Measurements from ENCODE around the gene ZFP3. TPM values are rescaled to one million over a fixed set of nuclear protein-coding genes. Genes with fewer than 3 reads are reported as not detected.
"Not testable (repeated sequence)": the region's sequence is repeated elsewhere in the genome, so short reads cannot be mapped to it uniquely, and the experiment has no call there.

The ZFP3 gene
- total RNA-seq, 2 experiments from 2014 or later: 1.9 to 2.9 TPM

DNA sequence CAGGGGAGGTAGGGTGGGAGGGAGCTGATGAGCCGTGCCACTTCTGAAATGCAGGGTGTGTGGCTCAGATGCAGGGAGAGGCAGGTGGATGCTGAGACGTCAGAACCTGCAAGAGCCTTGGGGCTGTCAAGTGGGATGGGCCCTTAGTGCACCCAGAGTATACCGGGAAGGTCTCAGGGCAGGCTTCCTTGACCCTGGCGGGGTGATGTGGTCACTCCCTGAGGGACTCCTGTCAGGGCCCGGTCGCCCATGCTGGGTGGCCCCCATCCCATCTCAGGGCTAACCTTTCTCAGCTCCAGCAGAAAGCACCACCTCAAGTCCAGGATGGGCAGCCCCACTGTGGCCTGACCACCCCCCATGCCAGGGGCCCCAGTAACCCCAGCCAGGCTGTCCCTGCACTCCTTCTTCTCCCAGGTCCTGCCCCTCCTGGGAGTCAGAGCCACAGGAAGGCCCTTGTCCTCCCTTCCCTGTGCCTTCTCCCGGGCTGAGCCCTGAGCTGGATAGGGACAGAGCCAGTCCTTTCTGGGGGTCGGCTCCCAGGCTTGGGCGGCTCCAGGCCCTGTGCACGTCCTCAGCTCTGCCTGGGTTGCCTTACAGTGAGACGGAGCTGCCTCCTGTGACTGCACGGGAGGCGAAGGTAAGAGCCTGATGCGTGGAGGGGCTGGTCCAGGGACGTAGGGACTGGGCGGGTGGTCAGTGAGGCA, 53.7 kb downstream of the ZFP3 start:
- not testable (repeated sequence) for H3K27ac Mint-ChIP-seq; H3K9me3 Mint-ChIP-seq (ENCODE audit: low read depth); ATAC-seq

DNA sequence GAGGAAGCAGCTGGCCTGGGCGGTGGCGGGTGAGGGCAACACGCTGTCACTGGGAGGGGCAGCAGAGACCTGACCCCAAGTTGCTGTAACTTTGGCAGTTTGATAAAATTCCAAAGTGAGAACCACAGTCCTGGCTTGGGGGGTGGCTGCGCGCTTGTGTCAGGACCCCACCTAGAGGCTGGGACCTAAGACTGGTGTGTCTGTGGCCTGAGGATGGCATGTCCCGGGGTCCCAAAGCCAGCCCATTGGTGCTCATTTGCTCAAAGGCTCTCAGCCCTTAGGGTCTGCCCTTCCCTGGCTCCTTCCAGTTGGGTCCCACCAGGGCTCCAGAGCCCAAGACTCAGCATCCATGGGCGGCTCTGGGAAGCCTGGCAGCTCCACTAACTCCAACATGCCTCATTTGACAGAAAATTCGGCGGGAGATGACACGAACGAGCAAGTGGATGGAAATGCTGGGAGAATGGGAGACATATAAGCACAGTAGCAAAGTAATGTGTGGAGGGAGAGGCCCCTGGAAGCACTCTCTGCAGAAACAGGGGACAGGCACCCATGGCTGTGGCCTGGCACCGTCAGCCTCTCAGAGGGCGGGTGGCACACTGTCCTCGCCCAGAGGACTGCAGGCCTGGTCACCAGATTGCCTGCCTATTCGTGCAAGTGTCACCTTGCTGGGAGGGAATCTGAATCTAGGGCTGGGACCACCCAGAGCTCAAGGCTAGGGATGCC, 54.4 kb downstream of the ZFP3 start:
- H3K4me3 Mint-ChIP-seq; H3K27ac Mint-ChIP-seq; ATAC-seq; H3K9me3 Mint-ChIP-seq (ENCODE audit: low read depth); H3K27me3 Mint-ChIP-seq; CTCF ChIA-PET; H3K4me1 Mint-ChIP-seq; H3K36me3 Mint-ChIP-seq: not testable (repeated sequence)
- DNase-seq: peak; percentile 31

More for the DNA sequence above, 53.7 kb downstream of the ZFP3 start:
- H3K4me3 Mint-ChIP-seq, H3K36me3 Mint-ChIP-seq, DNase-seq, CTCF ChIA-PET, H3K27me3 Mint-ChIP-seq, H3K4me1 Mint-ChIP-seq: not testable (repeated sequence)

DNA sequence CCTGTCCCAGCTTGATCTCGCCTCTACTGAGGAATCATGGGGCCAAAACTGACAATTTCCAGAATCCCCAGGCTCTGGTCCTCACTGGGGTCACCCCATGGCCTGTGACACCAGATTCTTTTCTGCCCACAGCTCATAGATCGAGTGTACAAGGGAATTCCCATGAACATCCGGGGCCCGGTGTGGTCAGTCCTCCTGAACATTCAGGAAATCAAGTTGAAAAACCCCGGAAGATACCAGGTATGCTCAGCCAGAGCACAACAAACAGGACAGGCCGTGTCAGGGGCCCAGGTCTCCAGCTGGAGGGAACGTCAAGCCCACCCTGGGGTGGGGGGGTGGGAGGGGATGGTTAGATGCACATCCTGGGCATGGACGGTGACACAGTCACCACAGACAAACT, 55.0 kb downstream of the ZFP3 start:
- H3K27ac Mint-ChIP-seq: no peak overlapping the region
- H3K27me3 Mint-ChIP-seq: no peaks in the 10 kb centered on the region
- no peaks in the 10 kb centered on the region for H3K36me3 Mint-ChIP-seq
- H3K4me1 Mint-ChIP-seq: no peaks in the 10 kb centered on the region
- CTCF ChIA-PET: no interaction called here
- DNase-seq (no peak), ATAC-seq (no peak)
- H3K4me3 Mint-ChIP-seq: no peak overlapping the region
- H3K9me3 Mint-ChIP-seq (ENCODE audit: low read depth): no peaks in the 10 kb centered on the region

DNA sequence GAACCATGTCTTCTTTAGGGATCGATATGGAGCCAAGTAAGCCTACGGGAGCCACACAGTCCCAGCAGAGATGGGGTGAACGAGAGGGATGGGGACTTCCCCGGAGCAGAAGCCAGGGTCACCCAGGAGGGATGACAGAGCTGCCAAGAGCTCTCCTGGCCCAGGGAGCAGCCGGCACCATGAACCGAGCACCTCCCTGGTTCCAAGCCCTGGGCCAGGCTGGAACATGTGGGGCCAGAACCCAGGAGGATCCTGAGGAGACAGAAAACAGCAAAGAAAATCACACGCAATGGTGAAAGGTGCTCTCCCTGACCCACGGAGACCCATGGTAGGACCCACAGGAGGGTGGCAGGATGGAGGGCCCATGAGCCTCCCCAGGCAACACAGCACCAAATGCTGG, 55.7 kb downstream of the ZFP3 start:
- H3K9me3 Mint-ChIP-seq (ENCODE audit: low read depth); ATAC-seq; CTCF ChIA-PET; H3K36me3 Mint-ChIP-seq; DNase-seq; H3K27ac Mint-ChIP-seq; H3K4me3 Mint-ChIP-seq; H3K27me3 Mint-ChIP-seq; H3K4me1 Mint-ChIP-seq: not testable (repeated sequence)

DNA sequence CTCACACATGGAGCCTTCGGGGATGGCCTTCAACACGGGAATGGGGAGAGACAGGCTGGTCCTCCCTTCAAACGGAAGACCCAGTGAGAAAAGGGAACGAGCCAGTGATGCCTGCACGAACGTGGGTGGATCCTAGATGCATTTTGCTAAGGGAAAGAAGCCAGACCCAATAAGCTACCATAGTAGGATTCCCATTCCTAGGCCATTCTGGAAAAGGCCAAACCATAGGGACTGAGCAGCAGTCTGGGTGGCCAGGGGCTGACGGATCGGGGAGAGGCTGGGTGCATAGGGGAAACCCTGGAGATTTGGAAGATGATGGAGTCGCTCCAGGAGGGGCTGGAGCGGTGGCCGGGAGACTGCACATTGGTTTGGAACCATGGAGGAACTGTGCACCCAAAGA, 56.3 kb downstream of the ZFP3 start:
- ATAC-seq; H3K4me3 Mint-ChIP-seq; H3K4me1 Mint-ChIP-seq; H3K36me3 Mint-ChIP-seq; H3K9me3 Mint-ChIP-seq (ENCODE audit: low read depth); H3K27ac Mint-ChIP-seq; H3K27me3 Mint-ChIP-seq; CTCF ChIA-PET; DNase-seq: not testable (repeated sequence)

DNA sequence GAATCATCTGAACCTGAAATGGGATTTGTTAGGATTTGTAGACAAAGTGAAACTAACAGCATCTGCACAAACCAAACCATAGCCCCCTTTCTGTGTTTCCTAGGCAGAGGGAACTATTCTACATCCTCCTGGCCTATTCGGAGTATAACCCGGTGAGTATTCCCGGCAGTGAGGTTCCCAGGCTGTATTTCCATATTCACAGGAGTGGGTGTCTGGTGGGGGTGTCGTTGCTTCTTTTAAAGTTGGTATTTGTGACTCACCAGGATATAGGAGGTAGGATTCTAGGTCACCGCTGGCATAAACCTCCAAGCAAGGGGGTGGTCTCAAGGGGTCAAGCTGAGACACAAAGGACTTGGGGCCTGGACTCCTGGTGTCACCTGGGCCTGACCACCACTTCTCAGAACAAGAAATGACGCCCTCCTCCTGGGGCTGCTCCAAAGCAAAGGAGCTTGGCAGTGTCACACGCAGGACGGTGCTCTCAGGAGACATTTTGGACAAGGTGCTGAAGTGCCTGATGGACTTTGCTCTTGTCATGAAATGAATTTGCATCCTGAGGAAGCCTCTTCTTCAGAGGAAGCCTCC, 57.0 kb downstream of the ZFP3 start:
- H3K9me3 Mint-ChIP-seq (ENCODE audit: low read depth); ATAC-seq; H3K4me1 Mint-ChIP-seq; H3K27me3 Mint-ChIP-seq; CTCF ChIA-PET; H3K36me3 Mint-ChIP-seq; H3K27ac Mint-ChIP-seq; H3K4me3 Mint-ChIP-seq: not testable (repeated sequence)
- peak; percentile 36 for DNase-seq

DNA sequence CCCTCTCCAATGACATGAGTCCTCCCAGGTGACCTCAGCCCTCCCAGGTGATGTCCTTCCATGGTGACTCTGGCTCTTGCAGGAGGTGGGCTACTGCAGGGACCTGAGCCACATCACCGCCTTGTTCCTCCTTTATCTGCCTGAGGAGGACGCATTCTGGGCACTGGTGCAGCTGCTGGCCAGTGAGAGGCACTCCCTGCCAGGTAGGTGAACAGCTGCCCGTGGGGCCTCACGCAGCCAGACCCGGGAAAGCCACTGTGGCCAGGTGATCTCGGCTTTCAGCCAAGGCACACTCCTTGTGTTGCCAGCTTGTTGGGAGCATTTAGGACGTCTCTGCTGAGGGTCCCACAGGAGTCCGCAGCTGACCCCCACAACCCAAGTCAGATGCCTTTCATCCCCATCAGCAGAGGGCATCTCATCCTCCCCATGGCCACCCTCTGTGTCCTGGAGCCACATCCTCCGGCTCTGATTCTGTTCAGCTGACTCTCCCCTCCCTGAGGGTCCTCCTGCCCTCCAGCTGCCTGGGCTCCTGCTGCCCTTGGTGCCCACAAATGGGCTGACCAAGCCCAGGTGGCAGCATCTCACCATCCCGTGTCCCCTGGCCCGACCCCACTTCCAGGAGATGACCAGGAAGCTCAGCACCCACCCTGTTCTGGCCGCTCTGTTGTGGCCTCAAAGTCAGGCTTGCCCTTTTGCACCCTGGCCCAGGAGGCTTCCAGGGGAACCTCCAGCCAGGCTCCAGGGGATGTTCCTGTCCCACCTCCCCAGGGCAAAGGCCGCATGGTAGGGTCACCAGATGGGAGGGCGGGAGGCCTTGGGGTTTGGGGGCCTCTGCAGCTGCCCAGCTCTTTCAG, 57.7 kb downstream of the ZFP3 start:
- DNase-seq (peak; percentile 37), ATAC-seq (no peak)
- Mint-ChIP-seq H3K4me1 (no peaks in the 10 kb centered on the region), H3K4me3 (no peak overlapping the region), H3K36me3 (no peaks in the 10 kb centered on the region), H3K27ac (no peak overlapping the region), H3K27me3 (no peaks in the 10 kb centered on the region), H3K9me3 (ENCODE audit: low read depth) (no peaks in the 10 kb centered on the region)
- CTCF ChIA-PET: no interaction called here

DNA sequence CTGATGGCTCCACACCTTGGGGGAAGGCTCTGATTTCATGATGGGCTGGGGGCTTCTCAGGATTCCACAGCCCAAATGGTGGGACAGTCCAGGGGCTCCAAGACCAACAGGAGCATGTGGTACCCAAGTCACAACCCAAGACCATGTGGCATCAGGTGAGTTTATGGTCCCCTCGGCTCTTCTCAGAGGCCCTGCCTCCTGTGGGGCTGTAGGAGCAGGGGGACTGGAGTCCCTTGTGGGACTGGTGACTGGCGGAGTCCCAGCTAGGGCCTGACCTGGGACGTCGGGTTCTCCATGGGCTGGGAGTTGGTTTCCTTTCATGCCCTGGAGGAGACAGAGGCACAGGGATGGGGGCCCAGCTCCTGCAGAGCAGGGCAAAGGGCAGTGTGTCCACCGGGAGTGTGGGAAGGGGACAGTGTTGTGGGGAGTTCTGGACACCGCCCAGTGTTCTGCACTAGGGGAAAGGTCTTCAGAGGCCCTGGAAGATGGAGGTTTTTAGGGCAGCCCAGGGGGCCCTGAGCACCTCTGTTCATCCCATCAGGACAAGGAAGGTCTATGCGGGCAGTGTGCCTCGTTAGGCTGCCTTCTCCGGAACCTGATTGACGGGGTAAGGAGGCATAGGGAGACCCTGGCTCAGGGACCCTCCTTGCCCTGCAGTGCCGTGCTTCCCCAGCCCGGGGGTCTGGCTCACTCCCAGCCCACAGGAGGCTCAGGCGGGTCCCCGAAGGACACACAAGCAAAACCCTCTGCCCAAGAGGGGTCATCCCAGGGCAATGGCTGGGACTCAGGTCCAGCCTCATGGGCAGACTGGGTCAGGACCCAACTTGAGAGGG, 58.5 kb downstream of the ZFP3 start:
- H3K27me3 Mint-ChIP-seq; H3K4me3 Mint-ChIP-seq; H3K36me3 Mint-ChIP-seq; H3K4me1 Mint-ChIP-seq; H3K27ac Mint-ChIP-seq; DNase-seq; H3K9me3 Mint-ChIP-seq (ENCODE audit: low read depth); ATAC-seq; CTCF ChIA-PET: not testable (repeated sequence)

DNA sequence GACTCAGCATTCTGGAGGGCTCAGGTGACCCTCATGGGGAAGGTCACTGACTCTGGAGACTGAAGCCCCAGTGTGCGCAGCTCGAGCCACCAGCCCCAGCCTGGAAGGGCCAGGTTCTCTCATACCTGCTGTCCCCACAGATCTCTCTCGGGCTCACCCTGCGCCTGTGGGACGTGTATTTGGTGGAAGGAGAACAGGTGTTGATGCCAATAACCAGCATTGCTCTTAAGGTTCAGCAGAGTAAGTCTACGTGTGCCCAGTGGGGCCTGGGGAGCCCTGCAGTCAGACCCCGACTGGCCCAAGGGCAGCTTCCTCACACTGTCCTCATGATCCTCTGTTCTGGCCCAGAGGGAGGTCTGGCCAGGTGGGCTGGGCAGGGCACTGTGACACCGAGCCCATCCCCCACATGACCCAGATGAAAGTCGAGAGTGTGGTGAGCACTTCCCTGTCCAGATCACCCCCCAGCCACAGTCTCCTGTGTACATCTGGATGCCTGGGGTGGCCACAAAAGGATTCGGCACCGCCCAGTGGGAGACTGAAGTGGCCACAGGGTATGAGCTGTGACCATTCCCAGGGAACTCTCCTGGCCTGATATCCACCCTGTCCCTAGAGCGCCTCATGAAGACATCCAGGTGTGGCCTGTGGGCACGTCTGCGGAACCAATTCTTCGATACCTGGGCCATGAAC, 59.4 kb downstream of the ZFP3 start:
- DNase-seq: peak; percentile 33
- not testable (repeated sequence) for H3K36me3 Mint-ChIP-seq

DNA sequence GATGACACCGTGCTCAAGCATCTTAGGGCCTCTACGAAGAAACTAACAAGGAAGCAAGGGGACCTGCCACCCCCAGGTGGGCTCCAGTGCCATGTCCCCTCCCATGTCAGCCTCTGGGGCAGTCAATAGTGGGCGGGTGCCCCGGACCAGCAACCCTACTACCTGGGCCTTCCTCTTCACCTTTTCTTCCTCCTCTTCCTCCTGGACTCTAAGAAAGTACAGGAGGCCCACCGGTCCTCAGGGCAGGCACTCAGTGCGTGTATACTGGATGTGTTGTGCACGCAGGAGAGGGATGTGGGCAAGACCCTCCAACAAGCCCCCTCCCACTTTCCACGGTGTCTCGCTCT, 59.9 kb downstream of the ZFP3 start:
- H3K4me3 Mint-ChIP-seq; H3K27me3 Mint-ChIP-seq; ATAC-seq; H3K9me3 Mint-ChIP-seq (ENCODE audit: low read depth); H3K36me3 Mint-ChIP-seq; H3K27ac Mint-ChIP-seq; DNase-seq; CTCF ChIA-PET; H3K4me1 Mint-ChIP-seq: not testable (repeated sequence)

More for the DNA sequence above, 59.4 kb downstream of the ZFP3 start:
- H3K9me3 Mint-ChIP-seq (ENCODE audit: low read depth); H3K27me3 Mint-ChIP-seq; H3K4me3 Mint-ChIP-seq; H3K4me1 Mint-ChIP-seq; ATAC-seq; CTCF ChIA-PET; H3K27ac Mint-ChIP-seq: not testable (repeated sequence)

DNA sequence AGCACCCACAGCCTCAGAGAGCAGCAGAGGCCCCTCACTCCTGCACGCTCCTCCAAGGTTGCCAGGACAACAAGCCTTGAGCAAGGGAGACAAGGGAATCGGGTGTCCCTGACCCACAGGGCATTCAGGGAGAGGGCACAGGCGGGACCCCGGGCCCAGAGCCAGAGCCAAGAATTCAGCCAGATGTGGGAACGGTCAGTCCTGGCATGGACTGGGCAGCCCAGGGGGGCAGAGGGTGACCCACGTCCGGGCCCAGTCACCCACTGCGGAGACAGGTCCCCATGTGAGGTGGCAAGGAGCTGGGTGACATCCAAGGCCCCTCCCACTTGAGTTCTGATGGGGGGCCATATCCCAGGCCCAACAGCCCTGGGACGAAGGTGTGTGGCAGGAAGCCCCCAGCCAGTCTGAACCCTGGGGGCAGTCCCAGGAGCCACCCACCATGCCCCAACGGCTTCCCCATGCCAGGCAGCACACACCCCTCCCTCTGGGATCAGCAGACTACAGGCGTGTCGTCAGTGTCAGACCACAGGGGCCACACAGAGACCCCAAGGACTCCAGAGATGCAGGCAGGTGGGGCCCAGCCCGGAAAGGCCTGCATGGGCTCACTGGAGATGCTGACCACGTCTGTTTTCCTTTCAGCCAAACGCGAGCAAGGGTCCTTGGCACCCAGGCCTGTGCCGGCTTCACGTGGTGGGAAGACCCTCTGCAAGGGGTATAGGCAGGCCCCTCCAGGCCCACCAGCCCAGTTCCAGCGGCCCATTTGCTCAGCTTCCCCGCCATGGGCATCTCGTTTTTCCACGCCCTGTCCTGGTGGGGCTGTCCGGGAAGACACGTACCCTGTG, 60.6 kb downstream of the ZFP3 start:
- Mint-ChIP-seq H3K9me3 (ENCODE audit: low read depth) (no peaks in the 10 kb centered on the region), H3K36me3 (no peaks in the 10 kb centered on the region), H3K4me3 (no peak overlapping the region), H3K27me3 (peaks cover 2% of the 10 kb centered on the region), H3K4me1 (no peaks in the 10 kb centered on the region), H3K27ac (no peak overlapping the region)
- CTCF ChIA-PET: no interaction called here
- DNase-seq: no peak
- no peak for ATAC-seq

DNA sequence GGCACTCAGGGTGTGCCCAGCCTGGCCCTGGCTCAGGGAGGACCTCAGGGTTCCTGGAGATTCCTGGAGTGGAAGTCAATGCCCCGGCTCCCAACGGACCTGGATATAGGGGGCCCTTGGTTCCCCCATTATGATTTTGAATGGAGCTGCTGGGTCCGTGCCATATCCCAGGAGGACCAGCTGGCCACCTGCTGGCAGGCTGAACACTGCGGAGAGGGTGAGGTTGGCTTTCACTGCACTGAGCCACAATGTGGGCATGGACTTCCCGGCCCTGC, 61.1 kb downstream of the ZFP3 start:
- no peak overlapping the region for H3K27ac Mint-ChIP-seq
- H3K4me3 Mint-ChIP-seq: no peak overlapping the region
- no peaks in the 10 kb centered on the region for H3K36me3 Mint-ChIP-seq
- ATAC-seq (no peak), DNase-seq (no peak)
- CTCF ChIA-PET: no interaction called here
- peaks cover 3% of the 10 kb centered on the region for H3K27me3 Mint-ChIP-seq
- no peaks in the 10 kb centered on the region for H3K9me3 Mint-ChIP-seq (ENCODE audit: low read depth)
- no peaks in the 10 kb centered on the region for H3K4me1 Mint-ChIP-seq
